Neural cell (in vitro differentiated cells): Measurements from ENCODE around the gene SRPK1.

Experiments
- CTCF ChIP-seq: fragments of 450-650 bp; IDR thresholded peaks from 2 replicates; pipeline ENCODE4 v1.5.1; 2014; ENCODE audit warnings: antibody characterized with exemption, mild to moderate bottlenecking, moderate library complexity; ENCODE audit not compliant: poor library complexity, severe bottlenecking
- EZH2 ChIP-seq: fragments of 200-600, 300-800 bp; shearing (Covaris generic), sonication (generic); IDR thresholded peaks from 2 replicates; pipeline ENCODE4 v1.6.1; 2014; ENCODE audit warnings: antibody characterized with exemption, low read length, borderline replicate concordance, mild to moderate bottlenecking; ENCODE audit not compliant: insufficient read depth, poor library complexity, severe bottlenecking
- MXI1 ChIP-seq: fragments of 450-650 bp; conservative IDR thresholded peaks from 2 replicates; pipeline ENCODE4 v1.6.1; 2014; ENCODE audit warnings: antibody characterized with exemption, mild to moderate bottlenecking; ENCODE audit not compliant: poor library complexity, severe bottlenecking
- POLR2AphosphoS5 ChIP-seq: IDR thresholded peaks from 2 replicates; pipeline ENCODE4 v1.6.1; 2012
- RAD21 ChIP-seq: fragments of 450-650 bp; conservative IDR thresholded peaks from 2 replicates; pipeline ENCODE4 v1.6.1; 2014; ENCODE audit warnings: antibody characterized with exemption, mild to moderate bottlenecking, moderate library complexity
- SMC3 ChIP-seq: fragments of 450-650 bp; conservative IDR thresholded peaks from 2 replicates; pipeline ENCODE4 v1.6.1; 2014; ENCODE audit warnings: antibody characterized with exemption, mild to moderate bottlenecking, moderate library complexity; ENCODE audit not compliant: poor library complexity
- TAF1 ChIP-seq: IDR thresholded peaks from 2 replicates; pipeline ENCODE4 v1.6.1; 2012; ENCODE audit warnings: low read depth
- TF ChIP-seq, protein P1 (sequence below): IDR thresholded peaks from 2 replicates; pipeline ENCODE4 v1.6.1; 2012; ENCODE audit warnings: borderline replicate concordance

- TF ChIP-seq CTCF (no peak), POLR2AphosphoS5 (no peak), EZH2 (no peak), TAF1 (no peak), MXI1 (no peak), RAD21 (no peak), SMC3 (no peak)
- TF ChIP-seq, protein P1, sequence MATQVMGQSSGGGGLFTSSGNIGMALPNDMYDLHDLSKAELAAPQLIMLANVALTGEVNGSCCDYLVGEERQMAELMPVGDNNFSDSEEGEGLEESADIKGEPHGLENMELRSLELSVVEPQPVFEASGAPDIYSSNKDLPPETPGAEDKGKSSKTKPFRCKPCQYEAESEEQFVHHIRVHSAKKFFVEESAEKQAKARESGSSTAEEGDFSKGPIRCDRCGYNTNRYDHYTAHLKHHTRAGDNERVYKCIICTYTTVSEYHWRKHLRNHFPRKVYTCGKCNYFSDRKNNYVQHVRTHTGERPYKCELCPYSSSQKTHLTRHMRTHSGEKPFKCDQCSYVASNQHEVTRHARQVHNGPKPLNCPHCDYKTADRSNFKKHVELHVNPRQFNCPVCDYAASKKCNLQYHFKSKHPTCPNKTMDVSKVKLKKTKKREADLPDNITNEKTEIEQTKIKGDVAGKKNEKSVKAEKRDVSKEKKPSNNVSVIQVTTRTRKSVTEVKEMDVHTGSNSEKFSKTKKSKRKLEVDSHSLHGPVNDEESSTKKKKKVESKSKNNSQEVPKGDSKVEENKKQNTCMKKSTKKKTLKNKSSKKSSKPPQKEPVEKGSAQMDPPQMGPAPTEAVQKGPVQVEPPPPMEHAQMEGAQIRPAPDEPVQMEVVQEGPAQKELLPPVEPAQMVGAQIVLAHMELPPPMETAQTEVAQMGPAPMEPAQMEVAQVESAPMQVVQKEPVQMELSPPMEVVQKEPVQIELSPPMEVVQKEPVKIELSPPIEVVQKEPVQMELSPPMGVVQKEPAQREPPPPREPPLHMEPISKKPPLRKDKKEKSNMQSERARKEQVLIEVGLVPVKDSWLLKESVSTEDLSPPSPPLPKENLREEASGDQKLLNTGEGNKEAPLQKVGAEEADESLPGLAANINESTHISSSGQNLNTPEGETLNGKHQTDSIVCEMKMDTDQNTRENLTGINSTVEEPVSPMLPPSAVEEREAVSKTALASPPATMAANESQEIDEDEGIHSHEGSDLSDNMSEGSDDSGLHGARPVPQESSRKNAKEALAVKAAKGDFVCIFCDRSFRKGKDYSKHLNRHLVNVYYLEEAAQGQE: no peak
These were observed 24.7 kb upstream of the SRPK1 start for GRCh38 chr6:35945650-35946025.
